Measurements from ENCODE around the gene TF.

Gene TF

DNA sequence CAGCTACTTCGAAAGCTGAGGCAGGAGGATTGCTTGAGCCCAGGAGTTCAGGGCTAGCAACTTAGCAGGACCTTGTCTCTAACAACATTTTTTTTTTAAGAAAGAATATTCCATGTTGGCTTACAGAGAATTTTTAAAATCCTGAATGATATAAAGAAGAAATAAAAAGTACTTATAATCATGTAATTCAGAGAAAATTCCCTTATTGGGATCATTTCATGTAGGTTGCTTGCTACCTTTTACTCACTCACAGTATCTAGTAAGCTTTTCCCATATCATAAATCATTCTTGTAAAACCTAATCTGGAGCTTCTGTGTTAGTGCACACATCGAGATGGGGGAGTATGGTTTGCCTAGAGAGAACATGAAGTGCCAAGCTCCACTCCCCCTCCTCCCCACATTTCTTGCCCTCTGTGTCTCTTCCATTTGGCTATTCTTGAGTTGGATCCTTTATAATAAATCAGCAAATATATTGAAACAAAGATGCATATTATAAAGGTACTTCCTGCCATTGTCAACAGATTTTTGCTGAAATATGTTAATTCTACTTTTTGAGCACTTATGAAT is 13.6 kb downstream of the TF start:
- no peak for DNase-seq
- peaks cover 21% of the 10 kb centered on the region; the same call in 1 of the 2 replicates for H3K27me3 ChIP-seq
- no peaks in the 10 kb centered on the region for H3K9me3 ChIP-seq
- no peaks in the 10 kb centered on the region for H3K36me3 ChIP-seq
- no peak overlapping the region for H3K4me3 ChIP-seq (ENCODE audit: low read depth, low read length)
- no peaks in the 10 kb centered on the region for H3K4me1 ChIP-seq
- TF ChIP-seq, protein P1, sequence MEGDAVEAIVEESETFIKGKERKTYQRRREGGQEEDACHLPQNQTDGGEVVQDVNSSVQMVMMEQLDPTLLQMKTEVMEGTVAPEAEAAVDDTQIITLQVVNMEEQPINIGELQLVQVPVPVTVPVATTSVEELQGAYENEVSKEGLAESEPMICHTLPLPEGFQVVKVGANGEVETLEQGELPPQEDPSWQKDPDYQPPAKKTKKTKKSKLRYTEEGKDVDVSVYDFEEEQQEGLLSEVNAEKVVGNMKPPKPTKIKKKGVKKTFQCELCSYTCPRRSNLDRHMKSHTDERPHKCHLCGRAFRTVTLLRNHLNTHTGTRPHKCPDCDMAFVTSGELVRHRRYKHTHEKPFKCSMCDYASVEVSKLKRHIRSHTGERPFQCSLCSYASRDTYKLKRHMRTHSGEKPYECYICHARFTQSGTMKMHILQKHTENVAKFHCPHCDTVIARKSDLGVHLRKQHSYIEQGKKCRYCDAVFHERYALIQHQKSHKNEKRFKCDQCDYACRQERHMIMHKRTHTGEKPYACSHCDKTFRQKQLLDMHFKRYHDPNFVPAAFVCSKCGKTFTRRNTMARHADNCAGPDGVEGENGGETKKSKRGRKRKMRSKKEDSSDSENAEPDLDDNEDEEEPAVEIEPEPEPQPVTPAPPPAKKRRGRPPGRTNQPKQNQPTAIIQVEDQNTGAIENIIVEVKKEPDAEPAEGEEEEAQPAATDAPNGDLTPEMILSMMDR (IDR thresholded peaks at IDR 0.05; ENCODE audit: low read depth, low read length), result no peak

DNA sequence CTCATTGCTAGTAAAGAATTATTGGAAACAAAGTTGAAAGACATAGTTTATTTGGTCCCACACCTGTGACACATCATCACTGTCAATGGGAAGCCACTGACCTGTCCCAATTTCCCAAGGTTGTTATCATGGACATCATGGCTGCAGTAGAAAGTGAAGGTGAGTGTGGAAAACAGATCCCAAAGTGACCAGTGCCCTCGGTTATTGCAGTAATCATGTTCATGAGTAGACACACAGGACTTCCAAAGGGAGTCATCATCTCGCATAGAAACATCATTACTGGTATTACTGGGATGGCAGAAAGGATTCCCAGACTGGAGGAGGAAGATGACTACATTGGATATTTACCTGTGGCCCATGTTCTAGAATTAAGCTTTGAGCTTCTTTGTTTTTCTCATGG is 14.7 kb downstream of the TF start:
- Histone ChIP-seq H3K36me3 (no peaks in the 10 kb centered on the region), H3K27me3 (peaks cover 21% of the 10 kb centered on the region; the same call in 1 of the 2 replicates), H3K4me1 (no peaks in the 10 kb centered on the region), H3K4me3 (ENCODE audit: low read depth, low read length) (no peak overlapping the region), H3K9me3 (no peaks in the 10 kb centered on the region)
- TF ChIP-seq, protein P1 (IDR thresholded peaks at IDR 0.05; ENCODE audit: low read depth, low read length), result no peak
- no peak for DNase-seq

DNA sequence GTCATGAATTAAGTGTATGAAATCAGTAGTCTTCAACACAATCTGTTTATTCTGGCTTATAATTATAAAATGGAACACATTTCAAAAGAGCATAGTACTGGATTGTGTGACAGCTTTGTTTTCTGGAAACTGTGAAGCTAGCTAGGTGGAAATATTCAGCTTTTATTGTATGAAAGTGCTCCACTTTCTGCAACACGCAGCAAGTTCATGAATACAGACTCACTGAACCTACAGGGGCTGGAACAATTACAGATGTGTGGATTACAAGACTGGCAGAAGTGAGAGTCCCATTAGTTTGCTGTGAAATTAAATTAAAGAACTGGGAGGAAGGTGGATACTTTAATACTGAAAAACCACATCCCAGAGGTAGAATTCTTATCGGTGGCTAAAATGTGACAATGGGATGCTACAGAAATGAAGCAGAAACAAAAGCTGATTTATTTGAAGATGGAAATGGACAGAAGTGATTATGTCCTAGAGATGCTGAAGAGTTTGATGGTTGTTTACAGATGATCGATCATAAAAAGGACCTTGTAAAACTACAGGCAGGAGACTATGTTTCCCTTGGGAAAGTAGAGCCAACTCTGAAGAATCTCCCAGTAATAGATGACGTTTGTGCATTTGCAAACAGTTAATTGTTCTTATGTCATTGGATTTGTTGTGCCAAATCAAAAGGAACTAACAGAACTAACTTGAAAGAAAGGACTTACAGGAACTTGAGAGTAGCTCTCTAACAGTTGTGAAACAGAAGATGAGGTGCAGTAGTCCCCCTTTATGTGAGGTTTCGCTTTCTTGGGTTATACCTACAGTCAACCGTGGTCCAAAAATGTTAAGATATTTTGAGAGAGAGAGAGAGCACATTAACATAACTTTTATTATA is 15.7 kb downstream of the TF start:
- Histone ChIP-seq H3K36me3 (no peaks in the 10 kb centered on the region), H3K9me3 (no peaks in the 10 kb centered on the region), H3K27me3 (peaks cover 23% of the 10 kb centered on the region), H3K4me3 (ENCODE audit: low read depth, low read length) (no peak overlapping the region), H3K4me1 (no peaks in the 10 kb centered on the region)
- no peak for DNase-seq
- TF ChIP-seq, protein P1 (IDR thresholded peaks at IDR 0.05; ENCODE audit: low read depth, low read length), result no peak

DNA sequence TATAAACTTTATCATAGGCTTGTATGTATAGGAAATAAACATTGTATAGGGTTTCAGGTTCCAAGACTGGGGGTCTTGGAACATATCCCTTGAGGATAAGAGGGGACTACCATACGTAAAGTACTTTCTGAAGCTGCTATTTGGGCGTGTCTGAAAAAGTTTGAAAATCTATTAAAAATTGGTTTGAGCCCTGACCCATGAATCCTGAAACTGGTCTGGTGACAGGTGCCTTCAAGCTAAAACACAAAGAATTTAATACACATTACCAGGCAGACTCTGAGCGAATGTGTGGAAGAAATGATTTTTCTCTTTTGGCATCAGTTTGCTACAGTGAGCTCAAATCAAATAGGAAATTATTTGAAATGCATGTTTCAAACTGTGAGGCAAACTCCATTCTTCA is 16.3 kb downstream of the TF start:
- H3K36me3 ChIP-seq, result no peaks in the 10 kb centered on the region
- no peak for DNase-seq
- no peaks in the 10 kb centered on the region for H3K9me3 ChIP-seq
- TF ChIP-seq, protein P1 (IDR thresholded peaks at IDR 0.05; ENCODE audit: low read depth, low read length), result no peak
- H3K27me3 ChIP-seq, result peaks cover 23% of the 10 kb centered on the region
- no peak overlapping the region for H3K4me3 ChIP-seq (ENCODE audit: low read depth, low read length)
- H3K4me1 ChIP-seq, result no peaks in the 10 kb centered on the region

DNA sequence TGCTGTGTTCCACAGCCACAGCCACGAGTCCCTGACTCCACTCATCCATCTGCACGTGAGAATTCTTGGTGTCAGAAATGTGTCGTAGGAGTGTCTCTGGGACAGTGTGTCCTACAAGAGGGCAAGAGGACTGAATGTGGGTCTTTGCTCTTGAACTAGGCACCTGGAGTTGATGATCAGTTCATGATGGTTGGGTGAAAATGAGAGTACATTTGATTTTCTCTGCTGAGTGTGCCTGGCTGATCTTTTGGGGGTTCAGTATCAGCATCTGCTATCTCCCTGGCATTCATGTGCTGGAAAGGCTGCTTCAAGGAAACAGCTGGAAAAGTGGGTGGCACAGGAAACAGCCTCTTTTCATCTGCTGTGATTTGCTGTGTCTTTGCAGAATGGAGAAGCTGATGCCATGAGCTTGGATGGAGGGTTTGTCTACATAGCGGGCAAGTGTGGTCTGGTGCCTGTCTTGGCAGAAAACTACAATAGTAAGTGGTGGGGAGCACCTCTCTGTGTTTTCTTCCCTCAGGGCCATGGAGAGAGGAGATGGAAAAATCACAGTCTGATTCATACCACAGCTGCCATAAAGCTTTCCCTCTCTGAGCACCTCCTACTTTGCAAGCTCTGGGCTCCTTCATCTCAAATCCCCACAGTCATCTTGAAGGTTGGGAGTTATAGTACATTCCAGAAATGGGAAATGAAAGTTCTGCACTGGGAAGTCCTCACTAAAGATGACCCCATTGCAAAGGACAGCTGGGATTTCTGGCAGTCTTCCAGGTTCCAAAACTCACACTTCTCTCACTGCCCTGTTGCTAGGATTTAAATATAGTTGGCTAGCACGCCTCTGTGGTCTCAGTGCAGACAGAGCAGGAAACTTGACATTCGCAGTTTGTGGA is 17.8 kb downstream of the TF start:
- H3K4me3 ChIP-seq (ENCODE audit: low read depth, low read length), result no peak overlapping the region
- H3K27me3 ChIP-seq, result peaks cover 19% of the 10 kb centered on the region
- H3K4me1 ChIP-seq, result no peaks in the 10 kb centered on the region
- DNase-seq, result no peak
- H3K9me3 ChIP-seq, result no peaks in the 10 kb centered on the region
- TF ChIP-seq, protein P1 (IDR thresholded peaks at IDR 0.05; ENCODE audit: low read depth, low read length), result no peak
- H3K36me3 ChIP-seq, result no peaks in the 10 kb centered on the region

Measured in BE2C (cell line).